Ishikawa (cell line): ENCODE data around the gene RAD9A.

Experiments used
- CEBPB ChIP-seq: IDR thresholded peaks from 2 replicates; pipeline ENCODE4 v1.6.1; 2012
- CREB1 ChIP-seq: IDR thresholded peaks from 2 replicates; pipeline ENCODE4 v1.6.1; 2012; ENCODE audit warnings: low read depth
- EGR1 ChIP-seq: IDR thresholded peaks from 2 replicates; pipeline ENCODE4 v1.6.1; 2012
- EP300 ChIP-seq: IDR thresholded peaks from 2 replicates; pipeline ENCODE4 v1.6.1; 2012; ENCODE audit warnings: borderline replicate concordance
- FOXM1 ChIP-seq: IDR thresholded peaks from 2 replicates; pipeline ENCODE4 v1.6.1; 2012; ENCODE audit warnings: low read depth, borderline replicate concordance
- RAD21 ChIP-seq: IDR thresholded peaks from 2 replicates; pipeline ENCODE4 v1.6.1; 2012; ENCODE audit warnings: low read depth
- TAF1 ChIP-seq: IDR thresholded peaks from 2 replicates; pipeline ENCODE4 v1.6.1; 2012; ENCODE audit warnings: low read depth, mild to moderate bottlenecking
- YY1 ChIP-seq: IDR thresholded peaks from 2 replicates; pipeline ENCODE4 v1.6.1; 2012; ENCODE audit warnings: low read depth
- ZBTB7A ChIP-seq: IDR thresholded peaks from 2 replicates; pipeline ENCODE4 v1.6.1; 2012; ENCODE audit warnings: low read depth
- TF ChIP-seq, protein P1 (sequence below): IDR thresholded peaks from 2 replicates; pipeline ENCODE4 v1.6.1; 2012; ENCODE audit warnings: low read depth, mild to moderate bottlenecking
- TF ChIP-seq, protein P2 (sequence below): IDR thresholded peaks from 2 replicates; pipeline ENCODE4 v1.6.1; 2012

DNA sequence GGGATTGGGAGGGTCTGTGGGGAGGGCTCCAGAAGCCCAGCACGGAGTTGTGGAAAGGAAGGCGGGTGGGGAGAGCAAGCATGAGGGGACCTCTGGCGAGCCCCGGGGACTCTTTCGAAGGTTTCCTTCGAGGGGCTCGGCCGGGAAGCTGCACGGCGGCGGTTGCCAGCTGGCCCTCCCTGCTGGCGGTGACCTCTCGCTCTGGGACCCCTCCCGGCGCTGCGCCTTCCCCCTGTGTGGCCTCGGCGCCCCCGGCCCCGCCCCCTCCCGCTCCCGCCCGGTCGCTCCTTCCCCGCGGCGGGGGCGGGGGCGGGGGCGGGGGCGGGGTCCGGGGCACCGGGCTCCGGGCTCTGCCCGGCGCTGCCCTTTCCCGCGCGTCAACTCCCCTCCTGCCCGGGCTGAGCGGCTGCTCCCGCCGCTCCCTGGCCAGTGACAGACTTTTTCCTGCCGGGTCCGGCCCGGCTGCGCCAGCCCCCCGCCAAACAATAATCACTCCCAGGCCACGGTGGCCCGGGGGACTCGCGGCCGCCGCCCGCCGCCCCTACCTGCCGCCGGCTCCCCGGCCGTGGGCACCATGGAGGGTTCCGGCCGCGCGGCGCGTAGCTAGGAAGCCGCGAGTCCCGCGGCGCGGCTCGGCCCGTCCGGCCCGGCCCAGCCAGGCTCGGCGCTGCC is 19.3 kb upstream of the RAD9A start:
- TF ChIP-seq, protein P1, sequence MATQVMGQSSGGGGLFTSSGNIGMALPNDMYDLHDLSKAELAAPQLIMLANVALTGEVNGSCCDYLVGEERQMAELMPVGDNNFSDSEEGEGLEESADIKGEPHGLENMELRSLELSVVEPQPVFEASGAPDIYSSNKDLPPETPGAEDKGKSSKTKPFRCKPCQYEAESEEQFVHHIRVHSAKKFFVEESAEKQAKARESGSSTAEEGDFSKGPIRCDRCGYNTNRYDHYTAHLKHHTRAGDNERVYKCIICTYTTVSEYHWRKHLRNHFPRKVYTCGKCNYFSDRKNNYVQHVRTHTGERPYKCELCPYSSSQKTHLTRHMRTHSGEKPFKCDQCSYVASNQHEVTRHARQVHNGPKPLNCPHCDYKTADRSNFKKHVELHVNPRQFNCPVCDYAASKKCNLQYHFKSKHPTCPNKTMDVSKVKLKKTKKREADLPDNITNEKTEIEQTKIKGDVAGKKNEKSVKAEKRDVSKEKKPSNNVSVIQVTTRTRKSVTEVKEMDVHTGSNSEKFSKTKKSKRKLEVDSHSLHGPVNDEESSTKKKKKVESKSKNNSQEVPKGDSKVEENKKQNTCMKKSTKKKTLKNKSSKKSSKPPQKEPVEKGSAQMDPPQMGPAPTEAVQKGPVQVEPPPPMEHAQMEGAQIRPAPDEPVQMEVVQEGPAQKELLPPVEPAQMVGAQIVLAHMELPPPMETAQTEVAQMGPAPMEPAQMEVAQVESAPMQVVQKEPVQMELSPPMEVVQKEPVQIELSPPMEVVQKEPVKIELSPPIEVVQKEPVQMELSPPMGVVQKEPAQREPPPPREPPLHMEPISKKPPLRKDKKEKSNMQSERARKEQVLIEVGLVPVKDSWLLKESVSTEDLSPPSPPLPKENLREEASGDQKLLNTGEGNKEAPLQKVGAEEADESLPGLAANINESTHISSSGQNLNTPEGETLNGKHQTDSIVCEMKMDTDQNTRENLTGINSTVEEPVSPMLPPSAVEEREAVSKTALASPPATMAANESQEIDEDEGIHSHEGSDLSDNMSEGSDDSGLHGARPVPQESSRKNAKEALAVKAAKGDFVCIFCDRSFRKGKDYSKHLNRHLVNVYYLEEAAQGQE = no peak
- TF ChIP-seq CREB1 = no peak
- TF ChIP-seq FOXM1 = no peak
- no peak; the same call in none of the 2 replicates for TF ChIP-seq TAF1
- peak; percentile 20; the same call in 1 of the 2 replicates for TF ChIP-seq ZBTB7A
- no peak for TF ChIP-seq YY1
- TF ChIP-seq, protein P2, sequence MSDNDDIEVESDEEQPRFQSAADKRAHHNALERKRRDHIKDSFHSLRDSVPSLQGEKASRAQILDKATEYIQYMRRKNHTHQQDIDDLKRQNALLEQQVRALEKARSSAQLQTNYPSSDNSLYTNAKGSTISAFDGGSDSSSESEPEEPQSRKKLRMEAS = no peak
- TF ChIP-seq RAD21 = no peak
- TF ChIP-seq EGR1 = no peak
- TF ChIP-seq EP300 = no peak
- TF ChIP-seq CEBPB = no peak
